ENCODE measurements around the gene ADAMTS4.

DNA sequence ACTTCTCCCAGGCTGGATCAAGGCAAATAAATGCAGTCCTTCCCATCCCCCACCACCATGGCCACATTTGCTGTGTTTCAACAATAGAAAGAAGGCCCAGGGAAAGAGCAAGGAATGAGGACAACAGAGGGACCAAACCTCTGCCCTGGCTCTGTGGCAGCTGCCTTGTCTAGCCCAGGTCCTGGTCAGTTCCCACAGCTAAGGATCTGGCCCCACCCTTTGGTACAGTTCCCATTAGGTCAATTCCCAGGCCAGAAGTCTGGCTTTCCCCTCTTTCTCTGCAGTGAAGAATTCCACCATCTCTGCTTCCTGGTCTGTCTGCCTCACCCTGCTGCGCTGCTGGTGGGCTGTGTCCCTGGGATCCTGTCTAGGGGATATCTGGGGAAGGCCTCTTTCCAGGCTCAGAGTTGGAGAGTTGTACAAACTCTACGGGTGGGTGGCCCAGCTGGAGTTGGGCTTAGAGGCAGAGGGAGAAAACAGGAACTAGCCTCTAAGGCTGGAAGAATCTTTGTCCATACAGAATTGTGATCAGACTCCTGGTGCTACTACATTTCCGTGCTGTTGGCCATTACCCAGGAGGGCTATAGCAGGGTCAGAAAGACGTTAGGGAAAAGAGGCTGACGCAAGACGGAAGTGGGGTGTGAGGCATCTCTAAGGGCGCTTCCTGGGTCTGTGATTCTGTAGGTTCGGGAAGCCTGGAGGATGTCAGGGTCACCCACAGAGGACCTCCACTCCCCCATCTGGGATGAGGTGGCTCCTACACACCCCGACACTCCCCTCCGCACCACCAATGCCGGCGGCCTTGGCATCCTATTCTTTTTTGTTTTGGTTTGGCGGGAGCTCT lies 2.4 kb upstream of the ADAMTS4 start:
- no peak for TF ChIP-seq EZH2 (IDR thresholded peaks at IDR 0.05; ENCODE audit: low read length, missing control alignments)
- TF ChIP-seq, protein P1, sequence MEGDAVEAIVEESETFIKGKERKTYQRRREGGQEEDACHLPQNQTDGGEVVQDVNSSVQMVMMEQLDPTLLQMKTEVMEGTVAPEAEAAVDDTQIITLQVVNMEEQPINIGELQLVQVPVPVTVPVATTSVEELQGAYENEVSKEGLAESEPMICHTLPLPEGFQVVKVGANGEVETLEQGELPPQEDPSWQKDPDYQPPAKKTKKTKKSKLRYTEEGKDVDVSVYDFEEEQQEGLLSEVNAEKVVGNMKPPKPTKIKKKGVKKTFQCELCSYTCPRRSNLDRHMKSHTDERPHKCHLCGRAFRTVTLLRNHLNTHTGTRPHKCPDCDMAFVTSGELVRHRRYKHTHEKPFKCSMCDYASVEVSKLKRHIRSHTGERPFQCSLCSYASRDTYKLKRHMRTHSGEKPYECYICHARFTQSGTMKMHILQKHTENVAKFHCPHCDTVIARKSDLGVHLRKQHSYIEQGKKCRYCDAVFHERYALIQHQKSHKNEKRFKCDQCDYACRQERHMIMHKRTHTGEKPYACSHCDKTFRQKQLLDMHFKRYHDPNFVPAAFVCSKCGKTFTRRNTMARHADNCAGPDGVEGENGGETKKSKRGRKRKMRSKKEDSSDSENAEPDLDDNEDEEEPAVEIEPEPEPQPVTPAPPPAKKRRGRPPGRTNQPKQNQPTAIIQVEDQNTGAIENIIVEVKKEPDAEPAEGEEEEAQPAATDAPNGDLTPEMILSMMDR (conservative IDR thresholded peaks at IDR 0.05 in 1 of 2, IDR thresholded peaks at IDR 0.05 in 1 of 2; ENCODE audit: low read depth in 1 of 2, low read length in 2 of 2) = no peak

Measured in fibroblast of lung (primary cell).